NCI-H748 (cell line): ENCODE measurements around the gene DPM2.

ENCODE experiments used
- DNase-seq: peaks from one replicate; lab custom pipeline; 2025; ENCODE audit not compliant: unreplicated experiment; lab: John Stamatoyannopoulos, UW

DPM2 gene, protein sequence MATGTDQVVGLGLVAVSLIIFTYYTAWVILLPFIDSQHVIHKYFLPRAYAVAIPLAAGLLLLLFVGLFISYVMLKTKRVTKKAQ

DNA sequence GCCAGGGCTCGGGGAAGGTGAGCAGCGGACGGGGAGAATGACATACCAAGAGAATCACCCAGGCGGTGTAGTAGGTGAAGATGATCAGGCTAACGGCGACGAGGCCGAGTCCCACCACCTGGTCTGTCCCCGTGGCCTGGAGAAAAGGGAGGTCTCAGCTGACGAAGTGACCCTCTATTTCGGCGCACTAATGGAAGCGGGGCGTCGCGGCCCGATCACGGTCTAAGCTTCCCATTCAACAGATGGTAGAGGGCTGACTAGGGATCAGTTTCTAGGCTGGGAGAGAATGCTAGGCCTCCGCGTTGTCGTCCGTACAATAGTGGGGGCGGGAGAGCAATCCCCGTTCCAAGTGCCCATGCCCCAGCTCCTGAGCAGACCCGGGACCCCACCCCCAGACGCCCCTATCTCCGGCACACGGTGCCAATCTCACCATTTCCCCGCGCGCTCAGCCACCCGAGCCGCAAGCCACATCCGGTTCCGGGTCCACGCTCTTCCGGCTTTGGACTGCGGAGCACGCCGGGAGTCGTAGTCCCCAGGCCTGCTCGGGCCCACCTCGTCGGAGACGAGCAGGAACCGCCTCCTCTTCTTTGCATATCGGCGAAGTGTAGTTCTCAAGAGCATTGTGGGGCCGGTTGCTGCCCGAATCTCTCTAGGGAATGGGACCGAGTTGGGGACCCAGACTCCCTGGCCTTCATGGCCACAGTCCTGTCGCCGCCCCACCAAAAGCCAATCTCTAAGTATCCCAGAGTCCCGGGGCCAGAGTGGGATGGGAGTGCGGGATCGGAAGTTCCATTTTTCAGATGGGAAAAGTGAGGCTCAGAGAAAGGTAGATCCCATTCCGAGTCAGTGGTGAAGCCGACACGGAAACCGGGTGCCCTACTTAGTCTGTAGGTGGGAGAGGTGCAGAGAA is at the start of gene DPM2:
Gene DPM2, minus strand, starts transcription at position 467 of the 910 bp plus-strand sequence. Its CDS starts 34 bp downstream, at position 433.
- DNase-seq, result peak; percentile 89

DNA sequence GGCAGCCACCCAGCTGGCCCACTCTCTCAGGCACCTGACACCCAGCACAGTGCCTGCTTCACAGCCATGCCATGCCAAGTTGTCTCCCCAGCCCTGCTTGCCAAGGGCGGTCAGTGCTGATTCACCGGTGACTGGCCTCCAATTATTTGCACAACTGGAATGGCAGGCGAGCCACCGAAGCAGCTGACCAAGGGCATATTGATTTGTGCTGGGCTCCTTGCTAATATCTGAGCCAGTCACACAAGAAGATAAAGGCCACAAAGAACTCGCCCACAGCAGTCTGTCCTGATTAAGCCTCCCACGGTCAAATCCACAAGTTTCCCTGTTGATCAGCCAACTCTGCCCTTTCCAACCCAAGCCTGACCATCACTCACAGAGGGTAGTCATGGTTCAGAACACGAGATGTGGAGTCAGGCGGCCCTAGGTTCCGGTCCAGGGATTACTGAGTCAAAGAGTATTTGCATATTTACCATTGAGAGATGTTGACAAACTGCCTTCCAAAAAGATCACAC is 49.5 kb upstream of the DPM2 start:
- DNase-seq, result no peak

DNA sequence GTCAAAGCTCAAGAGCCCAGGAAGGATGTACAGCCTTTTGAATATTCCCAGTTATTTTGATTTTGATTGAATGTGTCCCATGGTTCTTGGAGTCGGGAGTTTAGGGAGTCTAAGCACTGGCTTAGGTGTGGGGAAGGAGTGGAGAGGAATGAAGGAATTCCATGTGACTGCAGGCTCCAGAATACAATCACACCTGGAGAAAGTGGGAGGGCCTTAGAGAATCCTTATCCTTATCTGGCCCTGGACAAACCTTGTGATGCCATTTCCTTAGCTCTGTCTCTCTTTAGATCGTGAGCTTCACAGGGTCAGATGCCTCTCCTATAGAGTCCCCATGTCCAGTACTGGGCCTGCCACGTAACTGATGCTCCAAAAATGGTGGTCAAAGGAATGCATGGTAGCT is 47.4 kb upstream of the DPM2 start:
- no peak for DNase-seq

DNA sequence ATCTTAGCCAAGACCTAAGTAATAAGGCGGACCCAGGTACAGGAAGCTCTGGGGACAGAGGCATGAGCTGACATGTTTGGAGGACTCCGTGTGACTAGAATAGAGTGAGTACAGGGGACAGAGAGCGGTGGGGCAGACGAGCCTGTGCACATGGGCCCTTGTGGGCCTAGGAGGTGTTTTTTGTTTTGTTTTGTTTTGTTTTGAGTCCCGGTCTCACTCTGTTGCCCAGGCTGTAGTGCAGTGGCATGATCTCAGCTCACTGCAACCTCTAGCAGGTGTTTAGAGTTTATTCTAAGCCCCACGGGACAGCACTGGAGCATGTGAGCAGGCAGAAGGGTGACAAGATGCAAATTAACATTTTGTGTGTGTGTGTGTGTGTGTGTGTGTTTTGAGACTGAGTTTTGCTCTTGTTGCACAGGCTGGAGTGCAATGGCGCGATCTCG is 46.2 kb upstream of the DPM2 start:
- DNase-seq, result no peak

DNA sequence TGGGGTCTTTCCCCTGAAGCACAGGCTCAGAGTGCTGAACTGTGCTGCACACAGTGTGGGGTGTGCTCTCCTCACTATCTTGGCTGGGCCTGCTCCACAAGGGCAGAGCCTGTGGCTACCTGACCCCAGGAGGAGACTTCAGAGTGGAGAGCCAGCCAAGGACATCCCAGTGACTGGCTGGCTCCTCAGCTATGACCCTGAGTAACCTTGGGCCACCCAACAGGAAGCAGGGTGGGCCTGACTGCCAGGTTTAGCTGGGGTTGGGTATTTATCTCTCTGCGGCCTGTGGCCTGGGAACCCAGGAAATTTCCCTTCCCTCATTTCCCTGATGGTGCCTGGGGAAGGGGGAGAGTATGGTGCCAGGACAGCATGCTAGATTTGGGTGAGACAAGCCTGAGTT is 45.3 kb upstream of the DPM2 start:
- no peak for DNase-seq

DNA sequence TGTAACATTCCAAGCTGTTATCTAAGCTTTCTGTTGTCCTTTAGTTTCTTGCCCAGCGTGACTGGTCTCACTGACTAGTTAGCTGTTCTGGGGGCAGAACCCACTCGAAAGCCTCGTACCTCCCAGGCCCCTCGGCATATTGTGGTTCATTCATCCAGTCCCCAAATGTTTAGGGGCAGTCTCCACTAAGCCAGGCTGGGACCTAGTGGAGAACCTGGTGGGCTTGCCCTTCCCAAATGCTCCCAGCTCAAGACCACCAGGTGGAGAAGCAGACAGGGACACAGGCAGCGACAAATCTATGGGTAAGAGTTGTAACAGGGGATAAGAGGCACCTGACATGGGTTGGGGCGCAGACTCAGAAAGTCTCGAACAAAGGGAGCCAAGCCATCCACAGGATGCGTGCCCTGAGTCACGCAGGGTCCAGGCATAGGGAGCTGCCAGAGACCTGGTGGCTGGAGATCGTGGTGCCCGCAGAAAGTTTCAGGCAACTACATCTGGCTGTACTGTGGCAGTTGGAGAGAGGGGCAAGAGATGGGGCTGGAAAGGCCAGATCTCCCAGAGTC is 44.0 kb upstream of the DPM2 start:
- no peak for DNase-seq

DNA sequence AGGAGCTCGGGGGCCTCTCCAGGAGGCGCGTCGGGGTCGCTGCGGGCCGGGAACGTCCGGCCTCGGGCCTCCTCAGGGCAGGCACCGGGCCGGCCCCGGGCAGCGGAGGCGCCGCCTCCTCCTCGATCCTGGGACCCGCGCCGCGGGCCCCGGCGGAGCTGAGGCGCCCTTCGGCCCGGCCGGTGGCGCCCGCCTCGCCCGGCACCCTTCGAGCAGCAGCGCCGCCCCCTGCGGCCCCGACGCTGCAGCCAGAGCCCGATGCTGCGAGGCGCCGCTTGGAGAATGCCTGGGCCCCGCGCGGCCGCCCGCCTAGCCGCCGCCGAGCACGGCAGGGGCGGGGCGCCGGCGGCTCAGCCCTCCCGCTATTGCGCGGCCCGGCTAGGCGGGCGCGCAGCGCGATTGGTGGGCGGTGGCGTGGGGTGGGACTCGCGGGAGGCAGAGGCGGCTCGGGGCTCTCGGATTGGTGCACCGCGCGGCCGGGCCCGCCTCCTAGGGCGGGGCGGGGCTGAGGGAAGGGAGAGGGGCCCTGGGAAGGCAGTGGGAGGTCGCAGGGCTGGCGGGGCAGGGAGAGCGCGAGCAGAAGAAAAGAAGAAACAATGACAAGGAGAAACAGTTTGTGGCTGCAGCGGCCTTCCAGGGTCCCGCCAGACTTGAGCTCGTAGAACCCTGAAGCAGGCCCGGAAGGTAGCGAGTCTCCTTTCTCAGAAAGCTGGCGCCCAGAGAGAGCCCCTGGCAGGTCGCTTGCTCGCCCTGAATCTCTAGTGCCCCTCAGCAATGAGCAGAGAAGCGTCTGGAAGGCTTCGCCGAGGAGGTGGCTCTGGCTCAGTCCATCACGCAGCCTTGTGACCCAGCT is 43.3 kb upstream of the DPM2 start, which contains the start of gene EEIG1:
Gene EEIG1, minus strand, starts transcription at position 284 of the 853 bp plus-strand sequence. CDS start 852 bp downstream, outside the sequence.
- peak; percentile 96 for DNase-seq

DNA sequence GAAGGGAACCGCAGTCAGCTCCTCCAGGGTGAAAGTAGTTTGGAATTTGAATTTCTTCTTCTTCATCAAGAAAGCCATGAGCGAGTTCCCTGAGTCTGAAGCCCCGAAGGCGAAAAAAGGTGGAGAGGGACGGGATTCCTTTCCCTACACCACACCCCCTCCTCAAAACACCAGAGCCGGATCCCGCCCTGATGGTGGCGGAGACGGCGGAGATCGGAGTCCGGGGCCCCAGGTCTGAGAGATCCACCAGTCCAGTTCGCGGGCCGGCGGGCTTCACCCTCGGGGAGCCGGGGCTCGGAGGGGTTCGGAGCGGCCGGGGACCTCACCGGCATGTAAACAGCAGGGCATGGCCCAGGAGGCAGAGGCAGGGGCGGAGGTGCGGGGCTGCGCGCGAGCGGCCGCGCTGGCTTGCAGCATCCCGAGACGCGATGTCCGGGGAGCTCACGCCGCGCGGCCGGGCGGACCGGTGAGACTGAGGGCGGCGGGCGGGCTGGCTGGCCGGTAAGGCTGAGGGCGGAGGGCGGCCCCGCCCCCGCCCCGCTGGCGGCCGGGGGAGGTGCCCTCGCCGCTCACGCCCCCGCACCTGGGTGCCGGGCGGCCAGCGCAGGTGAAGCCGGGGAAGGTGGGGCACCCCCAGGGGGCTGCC is 42.5 kb upstream of the DPM2 start:
- peak; percentile 72 for DNase-seq

DNA sequence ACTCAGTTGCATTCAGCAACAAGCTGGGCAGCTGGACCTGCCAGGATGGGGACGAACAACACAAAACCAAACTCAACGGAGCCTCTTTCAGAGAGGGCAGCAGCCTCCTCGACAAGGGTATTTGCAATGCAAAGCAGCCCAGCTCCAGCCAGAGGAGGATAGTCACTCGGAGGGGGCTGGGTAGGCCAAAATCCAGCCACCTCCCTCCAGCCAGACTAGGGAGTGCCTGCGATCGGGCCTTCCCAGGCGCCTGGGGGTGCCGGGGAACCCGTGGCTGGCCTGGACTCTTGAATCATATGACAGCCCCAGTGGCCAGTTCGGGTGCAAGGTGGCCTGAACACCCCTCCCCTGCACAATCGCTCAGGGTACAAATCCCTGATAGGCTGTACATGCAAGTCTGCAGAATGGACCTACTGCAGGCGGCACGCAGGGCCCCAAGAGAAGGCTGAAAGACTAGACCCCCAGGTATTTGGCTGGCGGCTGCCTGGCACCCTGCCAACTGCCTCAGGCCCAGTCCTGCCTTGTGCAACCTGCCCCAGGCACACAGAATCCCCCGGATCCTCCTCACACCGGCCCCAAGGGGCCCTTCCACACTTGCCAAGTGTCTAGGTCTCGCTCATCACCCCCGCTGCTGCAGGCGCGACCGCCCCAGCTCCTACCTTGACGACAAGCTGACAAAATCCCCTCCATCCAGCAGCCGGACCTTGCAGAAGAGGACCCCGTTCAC is 41.8 kb upstream of the DPM2 start:
- peak; percentile 68 for DNase-seq

DNA sequence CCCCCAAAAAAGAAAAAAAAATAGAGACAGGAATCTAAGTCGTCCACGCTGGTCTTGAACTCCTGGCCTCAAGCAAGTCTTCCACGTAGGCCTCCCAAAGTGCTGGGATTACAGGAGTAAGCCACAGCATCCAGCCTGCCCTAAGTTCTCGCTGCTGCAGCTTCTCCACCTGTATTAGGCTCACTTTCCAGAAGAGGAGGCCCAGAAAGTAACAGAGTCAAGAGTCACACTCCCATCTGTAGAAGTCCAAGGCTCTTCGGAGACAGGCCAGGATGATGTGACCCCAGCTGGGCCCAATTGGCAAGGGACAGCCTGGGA is 41.3 kb upstream of the DPM2 start:
- DNase-seq, result no peak

DNA sequence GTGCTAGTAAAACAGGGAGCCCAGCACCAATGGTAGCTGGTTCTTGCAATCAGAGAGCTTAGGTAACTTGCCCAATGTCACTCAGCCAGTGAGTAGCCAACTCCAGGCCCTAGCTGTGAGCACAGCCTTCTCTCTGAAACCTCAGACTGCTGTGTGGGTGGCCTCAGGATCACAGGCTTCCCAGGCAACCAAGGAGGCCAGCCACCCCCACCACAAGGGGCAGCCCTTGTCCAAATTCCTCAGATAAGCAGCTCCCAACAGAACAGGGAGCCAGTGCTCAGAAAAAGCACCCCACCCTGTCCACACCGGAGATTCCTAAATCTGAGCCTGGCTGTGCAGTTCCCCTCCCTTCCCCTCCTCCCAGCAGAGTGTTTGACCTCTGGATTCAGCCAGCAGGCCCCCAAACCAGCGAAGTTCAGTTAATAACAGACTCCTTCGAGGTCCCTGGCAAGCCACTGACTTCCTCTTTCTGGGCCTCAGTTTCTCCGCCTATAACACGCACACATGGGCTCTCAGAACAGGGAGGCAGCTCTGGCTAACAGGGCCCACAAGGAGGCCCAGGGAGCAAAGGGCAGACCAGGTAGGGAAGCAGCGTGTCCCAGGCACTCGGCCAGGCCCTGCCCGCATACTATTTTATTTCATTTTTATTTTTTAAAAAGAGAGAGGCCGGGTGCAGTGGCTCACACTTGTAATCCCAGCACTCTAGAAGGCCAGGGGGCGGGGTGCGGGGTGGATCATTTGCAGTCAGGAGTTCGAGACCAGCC is 40.4 kb upstream of the DPM2 start:
- DNase-seq, result no peak

DNA sequence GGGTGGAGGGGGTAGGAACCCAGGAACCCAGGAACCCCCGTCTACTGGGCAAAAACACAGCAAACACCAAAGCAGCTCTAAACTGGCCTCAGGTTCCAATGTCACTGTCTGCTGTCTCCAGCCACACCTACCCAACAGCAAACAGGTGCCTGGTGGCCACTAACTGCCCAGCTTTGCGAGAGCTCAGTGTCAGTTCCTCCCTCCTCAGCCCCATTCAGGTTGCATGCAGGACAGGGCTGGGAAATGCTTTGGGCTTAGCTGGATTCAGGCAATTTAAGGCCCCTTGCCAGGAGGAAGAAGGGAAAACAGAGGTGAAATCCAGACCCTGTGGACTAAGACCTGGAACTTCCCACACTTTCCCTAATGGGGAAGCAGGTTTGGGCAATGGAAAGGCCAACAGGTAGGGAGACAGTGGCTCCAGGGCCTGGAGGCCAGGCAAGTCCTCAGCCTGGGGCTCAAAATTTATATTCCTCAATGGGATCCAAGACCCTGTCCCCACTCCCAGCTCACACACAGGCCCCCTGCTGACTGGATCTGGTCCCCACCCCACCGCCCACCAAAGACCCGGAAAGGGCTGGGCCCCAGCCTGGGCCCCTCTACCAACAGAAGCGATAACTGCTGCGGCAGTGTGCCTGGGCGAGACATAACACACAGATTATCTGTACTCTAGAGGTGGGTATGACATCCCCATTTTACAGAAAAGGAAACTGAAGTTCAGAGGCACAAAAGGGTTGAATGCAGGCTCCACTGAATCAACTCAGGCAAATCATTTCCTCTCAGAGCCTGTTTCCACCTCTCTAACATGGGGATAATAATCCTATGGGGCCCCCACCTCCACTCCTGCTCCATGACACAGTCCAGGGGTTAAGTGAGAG is 39.6 kb upstream of the DPM2 start:
- peak; percentile 52 for DNase-seq

DNA sequence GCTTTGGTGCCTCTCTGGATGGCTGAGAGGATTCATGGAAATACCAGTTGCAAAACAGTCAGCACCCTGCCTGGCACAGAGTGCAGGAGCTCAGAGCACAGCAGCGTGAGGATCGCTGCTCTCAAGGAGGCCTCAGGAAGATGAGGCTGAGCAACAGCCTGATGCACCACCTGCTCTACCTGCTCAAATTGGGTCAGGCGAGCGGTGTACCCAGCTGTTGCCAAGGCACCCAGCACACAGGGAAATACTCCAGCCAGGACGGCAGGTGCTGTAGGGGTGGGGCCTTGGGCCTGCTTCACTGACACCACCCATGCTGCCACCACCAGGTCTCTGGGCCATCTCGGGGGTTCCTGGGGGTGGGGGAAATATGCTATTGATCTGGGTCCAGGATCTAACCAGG is 38.8 kb upstream of the DPM2 start:
- peak; percentile 92 for DNase-seq

DNA sequence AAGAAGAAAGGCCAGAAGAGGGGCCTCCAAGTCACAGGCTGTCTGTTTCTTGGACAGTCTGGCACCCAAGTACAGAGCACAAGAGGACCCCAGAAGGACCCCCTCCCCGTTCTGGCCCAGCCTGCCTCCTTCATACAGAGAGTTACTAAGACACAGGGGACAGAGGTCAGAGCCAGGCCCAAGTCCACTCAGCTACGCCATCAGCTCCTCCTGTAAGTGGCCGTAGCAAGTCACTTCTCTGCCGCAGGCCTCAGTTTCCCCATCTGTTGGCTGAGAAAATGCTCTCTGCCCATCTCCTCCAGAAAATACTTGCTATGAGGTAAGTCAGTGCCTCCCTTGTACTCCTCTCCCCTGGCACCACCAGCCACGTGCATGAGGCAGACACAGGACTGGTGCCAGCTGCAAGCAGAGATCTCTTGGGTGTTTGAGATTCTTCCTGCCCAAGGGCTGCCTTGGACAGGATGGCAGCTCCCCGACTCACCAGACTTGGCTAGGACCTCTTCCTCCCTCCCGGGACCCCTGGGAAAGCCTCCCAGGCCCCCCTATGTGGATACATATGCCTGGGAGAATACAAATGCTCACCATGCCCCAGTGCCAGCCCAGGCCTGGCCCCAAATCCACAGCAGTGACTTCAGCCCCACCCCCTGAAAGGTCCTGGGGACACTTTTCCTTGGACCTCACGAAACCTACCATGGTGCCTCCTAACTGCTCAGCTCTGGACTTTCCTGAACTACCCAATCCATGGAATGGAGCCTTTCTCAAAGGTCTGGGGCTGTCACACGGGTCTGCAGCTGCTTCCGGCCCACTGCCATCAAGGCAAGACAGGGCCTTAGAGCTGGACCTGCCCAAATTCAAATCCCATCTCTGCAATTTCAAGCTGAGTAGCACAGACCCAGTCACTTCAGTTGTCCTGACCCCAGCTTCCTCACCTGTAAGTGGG is 38.0 kb upstream of the DPM2 start:
- no peak for DNase-seq

DNA sequence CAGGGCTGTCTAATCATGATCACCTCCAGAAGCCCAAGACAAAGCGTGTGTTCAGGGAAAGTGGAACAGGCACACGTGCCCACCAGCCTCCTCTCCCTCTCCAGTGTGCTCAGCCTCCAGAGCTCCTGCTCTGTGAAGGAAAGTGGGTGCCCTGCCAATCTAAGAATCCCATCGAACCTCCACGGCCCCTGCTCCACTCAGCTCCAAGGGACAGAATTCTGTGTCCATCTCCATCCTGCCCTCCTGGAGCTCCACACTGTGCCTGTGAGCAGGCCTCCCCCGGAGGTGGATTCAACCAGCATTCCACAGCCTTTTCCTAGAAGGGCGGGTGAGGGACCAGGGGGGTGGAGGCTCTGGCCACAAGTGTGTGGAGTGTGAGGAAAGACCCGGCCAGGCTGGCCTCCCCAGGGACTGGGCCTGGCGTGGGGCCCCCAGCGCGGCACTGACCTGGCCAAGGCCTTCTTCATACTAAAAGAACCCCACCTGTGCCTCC is 37.2 kb upstream of the DPM2 start:
- DNase-seq, result no peak

DNA sequence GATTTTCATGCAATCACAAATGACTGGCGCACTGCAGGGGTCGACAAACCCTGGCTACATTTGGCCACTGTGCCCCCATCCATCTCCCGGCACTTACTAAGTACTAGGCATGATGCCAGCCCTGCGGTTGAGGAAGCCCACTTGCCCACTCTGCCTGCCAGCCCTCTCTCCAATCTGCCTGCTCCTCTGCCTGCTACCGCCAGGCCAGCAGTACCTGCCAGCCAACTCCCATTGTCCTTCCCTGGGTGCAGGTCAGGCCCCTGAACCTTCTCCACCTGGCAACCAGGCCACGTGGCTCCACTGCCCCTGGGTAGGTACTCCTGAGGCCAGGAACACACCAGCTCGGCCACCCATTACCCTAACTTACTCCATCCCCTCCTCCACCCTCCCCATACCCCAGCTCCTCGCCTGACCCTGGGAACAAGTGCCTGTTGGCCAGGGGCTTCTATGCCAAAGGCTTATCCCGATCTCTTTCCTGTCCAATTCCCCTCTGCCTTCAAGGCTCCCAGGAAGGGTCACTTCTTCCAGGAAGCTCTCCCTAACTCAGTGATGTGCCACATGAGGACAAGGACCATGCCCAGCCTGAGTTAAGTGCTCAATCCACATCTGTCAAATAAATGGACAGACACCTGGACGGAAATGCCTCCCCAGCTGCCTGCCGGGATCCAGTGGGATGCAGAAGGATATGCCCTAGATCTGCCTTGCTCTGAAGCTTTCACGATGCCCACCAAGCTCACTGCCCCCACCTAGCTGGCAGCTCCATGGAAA is 36.5 kb upstream of the DPM2 start:
- DNase-seq, result no peak
